ENCODE data around the gene ZNF615. TPM values are rescaled to one million over a fixed set of nuclear protein-coding genes. Genes with fewer than 3 reads are reported as not detected.

The ZNF615 gene
- polyA plus RNA-seq, 3 donors = 1.8 to 2.4 (median 2.2) TPM

DNA sequence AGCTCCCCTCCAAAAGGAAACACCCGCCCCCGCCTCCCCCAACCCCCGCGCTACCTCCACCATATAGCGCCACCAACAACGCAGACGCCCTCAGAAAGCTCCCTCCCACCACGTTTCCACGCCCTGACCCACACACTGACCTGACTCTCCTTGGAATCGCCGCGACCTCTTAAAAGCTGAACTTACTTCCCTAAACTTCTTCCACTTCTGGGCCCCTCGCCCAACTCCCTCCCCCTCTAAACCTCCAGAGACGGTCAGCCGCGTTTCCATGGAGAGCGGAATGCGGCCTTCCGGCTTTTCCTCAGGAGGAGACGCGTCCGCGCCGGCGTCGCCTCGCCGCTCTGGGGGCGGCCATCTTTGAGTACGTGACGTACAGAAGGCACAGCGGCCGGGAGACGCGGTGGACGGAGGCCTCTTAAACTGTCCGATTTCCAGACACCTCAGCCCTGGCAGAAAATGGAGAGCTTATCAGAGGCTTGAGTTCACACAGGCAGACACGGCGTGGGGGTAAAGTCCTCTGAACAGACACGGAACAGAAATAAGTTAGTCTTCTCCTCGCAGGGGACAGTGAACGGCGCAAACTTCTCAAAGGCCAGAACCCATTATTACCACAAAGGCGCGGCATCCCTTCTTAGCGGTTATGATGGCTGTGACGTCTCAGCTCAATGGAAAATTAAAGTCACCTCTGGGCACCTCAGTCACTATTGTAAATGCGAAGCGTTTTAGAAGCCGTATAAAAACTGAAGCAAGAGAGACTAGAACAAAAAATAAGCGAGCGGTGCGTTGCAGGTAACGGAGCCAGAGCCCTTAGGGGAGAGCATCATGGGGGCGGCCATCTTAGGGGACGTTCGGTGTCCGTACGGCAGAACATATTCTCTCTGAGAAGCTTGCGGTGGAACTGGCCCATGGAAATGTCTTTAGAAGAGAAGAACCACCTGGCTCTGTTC lies 40.8 kb upstream of the ZNF615 start, which contains the start of gene ZNF432:
Gene ZNF432 (minus strand): TSS at position 284 of the 947 bp plus-strand sequence. CDS start 1,970 bp downstream, outside the sequence.
- Histone ChIP-seq H4K20me1 (ENCODE audit: insufficient read depth, low read length) (no peaks in the 10 kb centered on the region), H3K9ac (ENCODE audit: insufficient read depth, low read length, poor library complexity, severe bottlenecking) (peak within 1 kb of the TSS; percentile 87), H3K4me2 (replicated peaks; ENCODE audit: extremely low read depth, low read length, poor library complexity, severe bottlenecking) (peak within 1 kb of the TSS; percentile 88), H3K27me3 (ENCODE audit: control insufficient read depth in 2 of 2, insufficient read depth in 2 of 2, low read length in 2 of 2) (no peaks in the 10 kb centered on the region), H3K9me3 (replicated peaks in 1 of 2; ENCODE audit: control insufficient read depth in 1 of 2, insufficient read depth in 1 of 2, low read length in 2 of 2) (peaks cover 39 to 50% of the 10 kb centered on the region in 2 donors), H2AFZ (ENCODE audit: insufficient read depth, low read depth, low read length, poor library complexity, severe bottlenecking) (peak within 1 kb of the TSS; percentile 93), H3K36me3 (replicated peaks in 1 of 2; ENCODE audit: control insufficient read depth in 1 of 2, insufficient read depth in 2 of 2, low read length in 2 of 2) (peaks cover 14 to 31% of the 10 kb centered on the region in 2 donors), H3K27ac (ENCODE audit: low read depth in 1 of 2, low read length in 2 of 2) (peak within 1 kb of the TSS; percentile 93 to 96), H3K4me3 (replicated peaks in 1 of 3; ENCODE audit: low read depth in 2 of 3, low read length in 3 of 3) (peak within 1 kb of the TSS; percentile 69 to 94 (median 92)), H3K4me1 (ENCODE audit: control insufficient read depth in 1 of 2, insufficient read depth in 2 of 2, low read length in 2 of 2) (peaks cover 11 to 13% of the 10 kb centered on the region in 2 donors), H3K79me2 (ENCODE audit: insufficient read depth, low read length) (no peaks in the 10 kb centered on the region)
- H3K4me1 Mint-ChIP-seq = peaks cover 11% of the 10 kb centered on the region
- peaks cover 27 to 42% of the 10 kb centered on the region in 2 donors for H3K36me3 Mint-ChIP-seq
- H3K9me3 Mint-ChIP-seq = peaks cover 31 to 71% (median 52%) of the 10 kb centered on the region in 7 donors
- H3K27me3 Mint-ChIP-seq (ENCODE audit: low read depth in 3 of 3) = peaks cover 0 to 2% (median 0%) of the 10 kb centered on the region in 3 donors
- H3K27ac Mint-ChIP-seq = peak within 1 kb of the TSS; percentile 97 to 100 (median 99)
- WGBS (ENCODE audit: insufficient coverage) = under 1% methylated on average over 46 of the region's 60 CpGs
- intact Hi-C loops (cut with micrococcal nuclease) = loop anchor here (1.0 to 5.0 kb wide), 3 partner anchors 42 to 63 kb away; partner anchors contain the start of genes ZNF350 (in 2 of the 2) and ZNF615 (in 1 of the 2)
- peak; percentile 92 to 95 (median 94) for DNase-seq
- H3K4me3 Mint-ChIP-seq = peak within 1 kb of the TSS; percentile 98 to 99
- TF ChIP-seq, protein P1, sequence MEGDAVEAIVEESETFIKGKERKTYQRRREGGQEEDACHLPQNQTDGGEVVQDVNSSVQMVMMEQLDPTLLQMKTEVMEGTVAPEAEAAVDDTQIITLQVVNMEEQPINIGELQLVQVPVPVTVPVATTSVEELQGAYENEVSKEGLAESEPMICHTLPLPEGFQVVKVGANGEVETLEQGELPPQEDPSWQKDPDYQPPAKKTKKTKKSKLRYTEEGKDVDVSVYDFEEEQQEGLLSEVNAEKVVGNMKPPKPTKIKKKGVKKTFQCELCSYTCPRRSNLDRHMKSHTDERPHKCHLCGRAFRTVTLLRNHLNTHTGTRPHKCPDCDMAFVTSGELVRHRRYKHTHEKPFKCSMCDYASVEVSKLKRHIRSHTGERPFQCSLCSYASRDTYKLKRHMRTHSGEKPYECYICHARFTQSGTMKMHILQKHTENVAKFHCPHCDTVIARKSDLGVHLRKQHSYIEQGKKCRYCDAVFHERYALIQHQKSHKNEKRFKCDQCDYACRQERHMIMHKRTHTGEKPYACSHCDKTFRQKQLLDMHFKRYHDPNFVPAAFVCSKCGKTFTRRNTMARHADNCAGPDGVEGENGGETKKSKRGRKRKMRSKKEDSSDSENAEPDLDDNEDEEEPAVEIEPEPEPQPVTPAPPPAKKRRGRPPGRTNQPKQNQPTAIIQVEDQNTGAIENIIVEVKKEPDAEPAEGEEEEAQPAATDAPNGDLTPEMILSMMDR (IDR thresholded peaks at IDR 0.05) = no peak

DNA sequence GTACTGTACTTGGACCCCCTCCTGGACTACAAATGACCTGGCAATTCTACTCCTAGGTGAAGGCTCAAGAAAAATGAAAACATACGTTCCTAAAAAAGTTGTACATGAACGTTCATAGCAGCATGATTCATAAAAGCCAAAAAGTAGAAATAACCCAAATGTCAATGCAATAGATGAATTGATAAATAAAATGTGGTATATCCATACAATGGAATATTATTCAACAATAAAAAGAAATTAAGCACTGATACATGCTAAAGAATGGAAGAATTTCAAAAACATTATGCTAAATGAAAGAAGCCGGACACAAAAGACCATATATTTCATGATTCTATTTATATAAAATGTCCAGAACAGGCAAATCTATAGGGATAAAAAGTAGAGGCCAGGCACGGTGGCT lies 31.2 kb upstream of the ZNF615 start:
- no peaks in the 10 kb centered on the region for H3K79me2 ChIP-seq (ENCODE audit: insufficient read depth, low read length)
- H4K20me1 ChIP-seq (ENCODE audit: insufficient read depth, low read length) = no peaks in the 10 kb centered on the region
- peak overlapping the region in 1 of 3 experiments; percentile 1 for H3K4me3 ChIP-seq (replicated peaks in 1 of 3; ENCODE audit: low read depth in 2 of 3, low read length in 3 of 3)
- Mint-ChIP-seq H3K4me3 (no peak overlapping the region), H3K36me3 (peaks cover 86% of the 10 kb centered on the region in 2 donors), H3K4me1 (no peaks in the 10 kb centered on the region), H3K27me3 (ENCODE audit: low read depth in 3 of 3) (no peaks in the 10 kb centered on the region), H3K9me3 (peaks cover 52 to 90% (median 82%) of the 10 kb centered on the region in 7 donors), H3K27ac (no peak overlapping the region)
- H3K9me3 ChIP-seq (replicated peaks in 1 of 2; ENCODE audit: control insufficient read depth in 1 of 2, insufficient read depth in 1 of 2, low read length in 2 of 2) = peaks cover 52 to 93% of the 10 kb centered on the region in 2 donors
- no peak for DNase-seq
- intact Hi-C loops (cut with micrococcal nuclease) = loop anchor here in 1 of 2 donors (5.0 kb wide), 1 partner anchor 37 kb away; no protein-coding TSS in a partner anchor
- H3K27ac ChIP-seq (ENCODE audit: low read depth in 1 of 2, low read length in 2 of 2) = no peak overlapping the region
- 100% methylated on average over 1 of the region's 4 CpGs for WGBS (ENCODE audit: insufficient coverage)
- H3K4me1 ChIP-seq (ENCODE audit: control insufficient read depth in 1 of 2, insufficient read depth in 2 of 2, low read length in 2 of 2) = no peaks in the 10 kb centered on the region
- no peaks in the 10 kb centered on the region for H3K27me3 ChIP-seq (ENCODE audit: control insufficient read depth in 2 of 2, insufficient read depth in 2 of 2, low read length in 2 of 2)
- H3K4me2 ChIP-seq (replicated peaks; ENCODE audit: extremely low read depth, low read length, poor library complexity, severe bottlenecking) = no peak overlapping the region
- no peak overlapping the region for H3K9ac ChIP-seq (ENCODE audit: insufficient read depth, low read length, poor library complexity, severe bottlenecking)
- TF ChIP-seq, protein P1 (IDR thresholded peaks at IDR 0.05) = no peak
- H3K36me3 ChIP-seq (replicated peaks in 1 of 2; ENCODE audit: control insufficient read depth in 1 of 2, insufficient read depth in 2 of 2, low read length in 2 of 2) = peaks cover 70 to 95% of the 10 kb centered on the region in 2 donors
- H2AFZ ChIP-seq (ENCODE audit: insufficient read depth, low read depth, low read length, poor library complexity, severe bottlenecking) = no peak overlapping the region

Measured in CD14-positive monocyte (primary cell).